Stimulated activated CD8-positive, alpha-beta memory T cell treated with anti-CD3 and anti-CD28 coated beads, Interleukin-15, amount 100 ng/mL, for 24 hours (primary cell): ENCODE results near the gene ADCY5.

ENCODE experiments used
- DNase-seq: peaks from one replicate; pipeline ENCODE4 v3.0.0-alpha.2; 2020; ENCODE audit warnings: low read depth

ADCY5 gene

DNA sequence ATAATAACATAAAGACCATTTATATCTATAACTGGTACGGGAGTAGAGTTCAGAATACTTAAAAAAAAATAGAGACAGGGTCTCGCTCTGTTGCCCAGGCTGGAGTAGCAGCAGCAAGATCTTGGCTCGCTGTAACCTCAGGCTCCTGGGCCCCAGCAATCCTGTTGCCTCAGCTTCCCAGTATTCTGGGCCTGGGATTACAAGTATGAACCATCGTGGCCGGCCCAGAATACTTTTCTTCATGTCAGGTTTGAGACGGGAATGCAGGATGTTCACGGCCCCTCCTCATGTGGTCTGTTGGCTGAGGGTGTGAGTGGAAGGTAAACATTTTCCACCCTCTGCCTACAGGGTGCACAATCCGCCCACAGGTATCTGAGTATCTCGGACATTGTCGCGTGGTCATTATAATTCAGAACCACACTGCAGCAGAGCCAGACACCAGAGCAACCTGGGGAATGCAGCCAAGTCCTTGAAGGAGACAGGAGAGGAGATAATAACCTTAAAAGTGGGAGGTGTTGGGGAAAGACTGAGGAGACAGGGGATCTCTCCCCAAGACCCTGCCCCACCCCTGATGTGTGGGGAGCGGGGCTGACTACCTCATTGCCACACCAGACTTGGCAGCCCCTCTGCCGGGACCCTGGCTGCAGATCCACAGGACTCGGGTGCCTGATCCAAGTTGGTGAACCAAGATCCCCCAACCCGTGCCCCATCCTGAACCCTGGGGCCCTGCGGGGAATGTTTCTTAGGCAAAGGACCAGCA is 106.8 kb downstream of the ADCY5 start:
- no peak for DNase-seq

DNA sequence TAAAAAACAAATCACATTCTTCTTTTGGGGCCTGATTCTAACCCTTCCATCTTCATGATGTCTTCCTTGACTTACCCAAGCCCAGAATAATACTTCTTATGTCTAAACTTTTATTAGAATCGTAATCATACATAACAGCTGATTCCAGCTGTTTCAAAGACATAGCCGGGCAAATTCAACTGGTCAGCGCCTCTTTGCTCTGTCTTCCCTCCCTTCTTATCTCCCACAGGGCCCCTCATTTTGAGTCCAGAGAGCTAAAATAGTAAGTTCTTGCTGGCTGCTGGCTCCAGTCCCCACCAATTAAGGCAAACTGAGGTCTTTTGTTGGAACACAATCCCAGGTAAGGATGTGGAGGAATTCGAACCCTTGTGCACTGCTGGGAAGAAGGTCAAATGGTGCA is 108.6 kb downstream of the ADCY5 start:
- DNase-seq: no peak

DNA sequence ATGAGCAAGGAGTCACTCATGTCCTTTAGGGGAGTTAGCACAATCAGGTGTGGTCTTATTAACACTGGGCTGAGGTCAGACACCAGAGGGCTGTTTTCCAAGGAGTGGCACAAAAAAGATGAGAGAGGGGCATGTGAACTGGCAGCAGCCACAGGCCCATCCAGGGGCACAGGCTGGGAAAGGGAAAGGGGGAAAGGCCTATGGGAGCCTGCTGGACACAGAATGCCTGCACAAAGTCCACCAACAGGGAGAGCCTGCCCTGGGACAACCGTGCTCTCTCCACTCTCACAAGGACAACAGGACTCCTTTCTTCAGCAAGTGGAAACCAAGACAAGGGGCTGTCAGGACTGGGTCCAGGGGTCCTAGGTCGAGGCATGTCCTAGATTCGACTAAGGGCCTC is 109.6 kb downstream of the ADCY5 start:
- no peak for DNase-seq

DNA sequence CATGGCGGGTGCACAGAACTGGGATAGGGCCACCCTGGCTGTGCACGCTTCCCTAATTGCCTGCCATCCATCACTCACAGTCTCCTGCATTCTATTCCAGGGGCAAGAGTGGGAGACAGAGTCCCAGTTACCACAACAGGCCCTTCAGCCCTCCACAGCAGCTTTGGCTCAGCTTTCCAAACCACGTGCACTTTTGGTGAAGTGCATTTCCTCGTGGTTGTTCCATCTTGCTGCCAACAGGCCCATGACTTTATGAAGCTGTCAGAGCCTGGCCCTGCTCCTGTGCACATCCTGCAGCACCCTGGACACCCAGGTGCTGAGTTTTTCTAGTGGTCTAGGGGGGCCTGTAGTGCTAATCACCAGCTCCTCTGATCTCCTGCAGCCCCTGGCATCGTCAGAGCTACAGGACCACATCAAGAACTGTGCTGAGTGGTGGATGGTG is 110.2 kb downstream of the ADCY5 start:
- DNase-seq: no peak

DNA sequence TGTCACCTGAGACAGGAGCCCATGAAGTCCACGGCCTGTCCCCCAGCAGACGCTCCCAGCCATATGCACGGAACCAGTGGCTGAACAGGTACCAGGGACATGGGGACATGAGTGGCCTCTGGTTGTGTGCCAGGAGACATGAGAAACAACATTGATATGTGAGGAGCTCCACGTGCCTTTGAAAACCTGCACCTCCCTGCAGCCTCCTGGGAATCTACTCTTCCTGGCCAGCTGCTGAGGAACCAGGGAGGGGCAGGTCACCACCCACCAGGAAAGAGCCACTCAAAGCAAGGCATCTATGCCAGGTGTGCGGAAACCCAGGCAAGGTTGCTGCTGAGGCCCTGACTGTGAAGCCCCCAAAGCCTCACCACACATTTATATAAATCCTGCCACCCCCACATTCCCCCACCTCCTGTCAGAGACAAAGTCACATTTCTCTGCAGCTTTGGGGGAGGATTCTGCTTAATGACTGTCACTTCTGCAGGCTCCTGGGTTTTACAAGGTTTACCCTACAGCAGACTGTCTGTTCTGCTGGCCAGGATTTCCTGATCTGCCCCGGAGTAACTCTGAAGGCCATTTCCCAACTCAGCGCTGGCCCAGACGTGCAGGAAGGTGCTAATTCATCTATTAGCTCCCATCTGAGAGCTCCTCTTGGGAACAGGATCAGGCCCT is 110.8 kb downstream of the ADCY5 start:
- no peak for DNase-seq

- DNase-seq: no peak
Measured at GRCh38 chr3:123337226-123337625, 111.7 kb downstream of the ADCY5 start.

DNA sequence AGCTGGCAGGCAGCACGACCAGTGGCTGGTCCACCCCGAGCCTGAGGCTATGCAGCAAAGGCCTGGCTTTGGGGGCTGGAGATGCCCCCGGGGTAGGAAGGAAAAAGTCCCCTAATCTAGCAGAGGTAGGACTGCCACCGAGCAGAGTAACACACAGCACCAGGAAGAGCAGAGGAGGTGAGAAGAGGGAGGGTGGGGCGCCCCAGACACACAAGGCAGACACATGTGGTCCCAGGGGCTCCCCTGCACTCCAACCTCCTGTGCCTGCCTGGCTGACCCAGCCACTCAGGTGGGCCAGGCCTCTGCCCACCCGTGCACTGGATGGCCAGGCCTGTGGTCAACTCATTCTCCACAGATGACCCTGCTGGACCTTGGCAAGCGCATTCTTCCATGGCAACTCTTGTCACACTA is 112.4 kb downstream of the ADCY5 start:
- no peak for DNase-seq

DNA sequence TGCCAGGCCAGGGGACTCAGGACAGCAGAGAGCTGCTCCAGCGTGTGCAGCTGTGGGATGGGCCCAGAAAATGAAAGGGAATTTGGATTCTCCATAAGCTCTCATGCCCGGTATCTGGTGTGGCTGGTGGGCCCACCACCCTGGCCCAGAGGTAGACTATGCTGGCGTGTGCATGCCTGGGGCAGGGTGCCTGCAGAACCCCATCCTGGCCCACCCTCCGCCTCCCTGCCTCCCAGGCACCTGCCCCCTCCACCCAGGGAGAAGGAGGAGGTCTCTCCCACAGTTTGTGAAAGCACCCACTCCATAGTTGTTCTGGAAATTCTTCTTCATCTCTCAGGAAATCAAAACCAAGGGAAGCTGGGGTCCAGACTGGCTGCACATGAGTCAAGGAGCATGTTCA is 112.9 kb downstream of the ADCY5 start:
- DNase-seq: no peak

DNA sequence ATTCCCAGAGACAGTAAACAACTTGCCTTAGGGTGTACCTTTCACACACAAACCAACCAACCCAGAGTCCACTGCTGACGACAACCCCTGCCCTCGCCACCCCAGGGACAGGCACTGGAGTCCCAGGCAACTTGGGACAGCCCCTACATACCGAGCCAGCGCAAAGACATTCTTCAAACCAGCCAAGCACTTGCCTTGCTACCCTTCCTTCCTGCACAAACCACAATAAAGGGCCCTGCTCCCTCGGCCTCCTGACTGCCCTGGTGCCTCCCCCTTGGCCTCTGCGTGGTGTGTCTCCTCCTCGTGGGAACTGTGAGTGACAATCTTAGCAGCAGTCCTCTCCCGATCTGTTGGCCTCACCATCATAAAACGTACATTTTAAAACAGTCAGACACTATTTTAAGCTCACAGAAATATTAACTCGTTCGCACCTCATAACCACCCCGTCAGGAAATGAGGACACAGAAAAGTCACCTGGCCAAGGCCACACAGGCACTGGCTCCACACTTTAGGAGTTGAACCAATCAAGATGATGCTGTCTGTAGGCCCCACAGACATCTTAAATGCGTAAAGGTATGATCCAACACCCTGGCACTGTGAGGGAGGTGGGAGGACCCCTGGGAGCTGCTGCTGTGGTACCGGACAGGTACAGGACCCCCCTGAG is 113.8 kb downstream of the ADCY5 start:
- DNase-seq: no peak

- no peak for DNase-seq
Measured at GRCh38 chr3:123334056-123334455, 114.8 kb downstream of the ADCY5 start.

DNA sequence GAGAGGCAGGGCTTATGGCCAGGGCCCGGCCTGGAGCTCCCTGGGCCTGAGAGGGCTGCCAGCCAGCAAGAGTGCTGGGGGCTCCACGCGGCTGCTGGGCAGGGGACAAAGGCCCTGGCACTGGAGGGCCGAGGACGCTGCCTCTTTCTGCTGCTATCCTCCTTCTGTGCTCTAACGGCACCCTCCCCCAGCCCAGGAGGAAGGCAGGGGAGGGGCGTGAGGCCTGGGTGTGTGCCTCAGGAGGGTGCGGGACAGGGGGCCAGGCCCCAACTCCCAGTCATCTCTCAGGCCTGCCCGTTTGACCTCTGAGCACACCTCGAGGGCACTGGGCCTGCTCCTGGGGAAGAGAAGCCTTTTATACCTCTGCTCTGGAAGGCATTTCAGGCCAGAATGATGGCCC is 115.5 kb downstream of the ADCY5 start:
- DNase-seq: no peak

DNA sequence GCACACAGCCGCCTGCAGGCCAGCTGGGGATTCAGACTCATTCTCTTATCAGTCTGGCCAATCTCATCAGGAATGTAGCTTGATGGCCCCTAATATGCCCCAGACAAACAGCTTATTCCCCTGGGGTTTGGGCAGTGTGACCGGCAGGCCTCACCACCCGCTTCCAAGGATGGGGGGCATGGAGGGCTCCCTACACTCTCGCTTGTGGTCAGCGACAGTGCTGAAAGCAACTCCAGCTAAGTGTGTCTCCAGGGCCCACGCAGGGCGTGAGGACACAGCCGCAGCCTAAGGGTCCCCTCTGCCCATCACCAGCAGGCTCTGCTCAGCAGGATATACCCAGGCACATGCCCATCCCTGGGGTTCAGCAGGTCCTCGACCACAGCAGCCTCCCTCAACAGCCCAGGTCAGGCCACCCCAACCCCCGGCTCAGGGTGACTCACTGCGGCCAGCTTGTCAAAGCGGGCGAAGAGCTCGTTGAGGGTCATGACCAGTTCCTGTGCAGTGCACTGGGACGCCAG is 116.7 kb downstream of the ADCY5 start:
- no peak for DNase-seq

- DNase-seq: no peak
Measured at GRCh38 chr3:123331651-123332050, 117.2 kb downstream of the ADCY5 start.

DNA sequence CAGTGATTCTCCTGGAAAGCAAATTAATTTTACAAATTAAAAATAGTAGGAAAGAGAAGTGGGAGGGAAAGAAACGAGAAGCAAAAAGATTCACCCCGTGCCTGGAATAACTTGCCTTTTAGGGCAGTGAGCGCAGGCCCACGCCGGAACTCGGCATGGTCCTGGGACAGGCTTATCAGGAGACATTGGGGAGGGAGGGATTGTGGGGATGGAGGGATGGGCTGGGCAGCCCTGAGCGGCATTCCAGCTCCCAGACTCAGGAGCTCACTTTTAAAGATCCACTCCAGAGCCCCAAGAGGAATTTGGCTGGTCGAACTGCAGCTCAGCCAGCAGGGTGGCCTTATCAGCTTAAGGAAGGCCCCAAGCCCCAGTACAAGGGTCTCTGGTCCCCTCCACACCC is 117.9 kb downstream of the ADCY5 start:
- DNase-seq: no peak

DNA sequence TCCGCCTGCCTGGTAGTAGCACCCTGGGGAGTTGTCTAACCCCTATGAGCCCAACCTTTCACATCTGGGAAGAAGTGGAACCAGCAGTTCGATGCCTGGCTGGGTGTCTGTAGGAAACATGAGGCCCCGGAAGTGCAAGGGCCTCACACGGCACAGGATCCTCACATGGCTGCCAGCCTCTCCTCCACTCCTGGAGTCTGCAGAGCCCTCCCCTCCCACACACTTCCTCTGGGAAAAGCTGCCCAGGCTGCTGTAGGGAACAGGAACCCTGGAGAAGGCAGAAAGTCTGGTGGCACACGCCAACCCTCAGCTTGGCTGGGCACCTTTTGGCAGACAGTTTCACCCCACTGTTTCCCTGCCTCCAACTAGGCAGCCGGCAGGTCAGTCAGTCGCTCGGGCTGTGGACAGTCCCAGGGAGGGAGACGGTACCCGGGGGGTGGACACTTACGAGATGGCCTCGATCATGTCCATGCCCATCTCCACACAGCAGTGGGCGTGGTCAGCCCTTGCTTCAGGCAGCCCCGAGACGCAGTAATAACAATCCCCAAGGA is 118.4 kb downstream of the ADCY5 start:
- no peak for DNase-seq

GRCh38 chr3:123329636-123330340 is 119.1 kb downstream of the ADCY5 start:
- no peak for DNase-seq

DNA sequence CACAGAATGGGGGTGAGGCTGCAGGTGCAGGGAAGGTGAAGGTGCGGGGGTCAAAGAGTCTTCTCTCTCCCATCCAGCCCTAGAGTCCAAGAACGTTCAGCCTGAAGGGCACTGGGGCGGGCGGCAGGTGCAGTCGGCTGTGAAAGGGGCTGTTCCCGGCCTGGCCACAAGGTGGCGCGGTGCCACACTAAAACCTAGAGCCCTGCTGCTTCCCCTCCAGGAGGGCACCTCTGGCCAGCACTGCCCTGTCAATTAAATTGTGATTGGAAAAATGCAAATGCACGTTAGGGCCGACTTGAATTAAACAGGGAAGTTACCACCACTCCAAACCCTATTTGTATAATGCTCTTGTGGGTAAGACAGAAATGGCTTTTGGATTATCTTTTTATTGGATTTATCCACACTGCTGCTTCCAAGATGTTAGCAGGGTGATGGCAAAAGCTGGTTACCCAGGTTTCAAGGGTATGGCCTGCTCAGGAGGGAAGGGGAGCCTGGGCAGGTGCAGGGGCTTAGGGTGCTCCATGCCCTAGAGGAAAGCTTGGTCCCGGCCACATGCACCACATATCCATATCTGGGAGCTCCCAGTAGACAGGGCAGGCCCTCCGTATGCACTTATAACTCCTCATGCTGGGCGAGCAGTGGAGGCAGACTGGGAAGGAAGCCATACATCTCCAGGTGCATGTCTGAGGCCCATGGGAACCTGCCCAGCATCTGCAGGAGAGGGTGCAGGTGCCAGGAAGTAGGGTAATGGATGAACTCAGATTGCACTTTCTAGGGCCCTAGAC is 119.8 kb downstream of the ADCY5 start:
- DNase-seq: peak; percentile 62

DNA sequence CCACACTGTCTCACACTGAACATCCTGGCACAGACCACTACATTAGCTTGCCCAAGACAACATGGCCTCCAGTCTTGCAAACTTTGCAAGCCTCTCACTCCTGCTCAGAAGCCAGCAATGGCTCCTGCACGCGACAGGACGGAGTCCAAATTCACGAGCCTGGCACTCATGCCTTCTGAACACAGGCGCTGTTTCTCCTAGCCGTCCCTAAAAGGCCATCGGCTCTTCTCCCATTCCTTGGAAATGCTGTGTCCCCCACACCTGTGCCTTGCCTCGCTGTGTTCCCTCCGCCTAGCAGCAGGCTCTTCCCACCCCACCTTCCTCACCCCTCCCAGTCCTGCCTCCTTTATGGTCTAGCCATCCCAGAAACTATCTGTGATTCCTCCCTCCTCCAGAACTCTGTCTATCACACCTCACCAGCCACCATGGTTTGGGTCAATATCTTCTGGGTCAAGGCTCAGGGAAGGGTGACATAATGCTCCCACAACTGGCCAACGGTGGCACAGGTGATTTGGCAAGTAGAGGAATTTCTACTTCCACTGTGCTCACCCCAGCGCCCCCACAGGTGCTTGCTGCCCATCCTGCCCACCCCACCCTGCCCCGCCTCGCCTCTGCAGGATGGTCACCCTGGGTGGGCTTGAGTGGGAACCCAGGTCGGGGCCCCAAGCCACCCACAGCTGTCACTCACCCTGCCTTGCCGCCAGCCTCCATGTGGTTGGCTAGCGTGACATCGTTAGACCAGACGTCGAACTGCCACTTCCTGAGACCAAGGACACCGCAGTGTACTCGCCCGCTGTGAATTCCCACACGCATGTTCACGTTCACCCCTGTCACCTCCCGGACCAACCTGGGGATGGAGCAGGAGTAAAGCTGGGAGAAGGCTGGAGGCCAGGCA is 120.7 kb downstream of the ADCY5 start:
- no peak for DNase-seq

DNA sequence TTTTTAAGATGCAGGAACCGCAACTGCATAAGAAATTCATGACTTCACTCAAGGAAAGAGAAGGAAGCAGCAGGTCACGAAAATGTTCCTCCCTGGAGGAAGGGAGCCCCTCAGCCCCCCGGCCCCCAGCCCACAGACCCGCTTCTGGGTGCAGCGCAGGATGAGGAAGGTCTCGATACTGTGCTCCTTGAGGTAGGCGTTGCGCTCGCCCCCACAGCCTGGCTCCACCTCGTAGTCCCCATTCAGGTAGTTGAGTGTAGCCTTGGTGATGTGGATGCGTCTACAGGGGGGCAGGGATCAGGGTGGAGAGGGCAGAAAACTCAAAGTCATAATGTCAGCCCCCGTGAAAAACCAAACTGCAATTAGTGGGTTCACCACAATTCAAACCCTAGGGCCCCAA is 121.4 kb downstream of the ADCY5 start:
- no peak for DNase-seq

- no peak for DNase-seq
Measured at GRCh38 chr3:123326531-123326930, 122.4 kb downstream of the ADCY5 start.
